Gastrocnemius medialis (tissue), 4 donors: ENCODE data around the gene LZTS3.

Experiments
- CTCF ChIP-seq, 5 experiments: fragments of 450-650 bp in 3 of 5; fragments of 200-600 bp in 2 of 5; sonication (generic) in 2 of 5; IDR thresholded peaks in 4 of 5; conservative IDR thresholded peaks in 1 of 5; 1 replicate in 4 of 5; 2 replicates in 1 of 5; pipeline ENCODE4 v1.5.1; 2016 to 2019; ENCODE audit warnings: antibody characterized with exemption in 5 of 5, mild to moderate bottlenecking in 3 of 5, moderate library complexity in 3 of 5
- POLR2A ChIP-seq, 2 donors: fragments of 450-650 bp; IDR thresholded peaks; one replicate each; pipeline ENCODE4 v1.6.1; 2017; ENCODE audit warnings: antibody characterized with exemption in 2 of 2, mild to moderate bottlenecking in 2 of 2, moderate library complexity in 2 of 2

- TF ChIP-seq POLR2A (IDR thresholded peaks at IDR 0.05), result no peak
- no peak for TF ChIP-seq CTCF (IDR thresholded peaks at IDR 0.05 in 4 of 5, conservative IDR thresholded peaks at IDR 0.05 in 1 of 5)
These were observed 54.3 kb downstream of the LZTS3 start for GRCh38 chr20:3119044-3119443.
